ENCODE data around the gene LTB. TPM values are rescaled to one million over a fixed set of nuclear protein-coding genes. Genes with fewer than 3 reads are reported as not detected.

The LTB gene
- polyA plus RNA-seq, 1 of the 3 experiments (the other 2 are of a cell fraction): 0.10 TPM

DNA sequence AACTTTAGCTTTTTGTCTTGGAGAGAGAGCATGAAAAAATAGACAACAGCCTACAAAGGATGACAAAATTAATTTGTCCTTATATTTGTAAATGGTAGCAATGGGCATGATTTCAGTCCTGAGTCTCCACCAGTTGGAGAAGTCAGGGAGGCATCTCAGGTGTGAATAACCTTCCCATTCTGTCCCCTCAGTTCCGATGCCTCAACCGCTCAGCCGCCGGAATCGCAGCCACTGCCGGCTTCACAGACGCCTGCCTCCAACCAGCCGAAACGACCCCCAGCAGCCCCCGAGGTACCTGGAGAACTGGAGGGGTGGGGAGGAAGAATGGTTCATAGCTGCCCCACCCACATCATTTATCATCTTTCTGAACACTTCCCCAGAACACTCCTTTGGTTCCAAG lies 41.8 kb upstream of the LTB start:
- H3K9me2 ChIP-seq: no peaks in the 10 kb centered on the region
- peak; percentile 6 for DNase-seq
- no peak overlapping the region for H3K4me3 ChIP-seq (ENCODE audit: low read depth in 2 of 2, low read length in 1 of 2)
- H3K9ac ChIP-seq: no peak overlapping the region
- no peaks in the 10 kb centered on the region for H3K27me3 ChIP-seq (ENCODE audit: insufficient read depth)
- CTCF ChIA-PET: no interaction called here
- H3K79me2 ChIP-seq (ENCODE audit: insufficient read depth): peaks cover 68% of the 10 kb centered on the region
- H3F3A ChIP-seq (replicated peaks; ENCODE audit: insufficient read depth): peaks cover 10% of the 10 kb centered on the region
- WGBS (ENCODE audit: low lambda C conversion rate): 96% methylated on average over 10 of the region's 10 CpGs
- POLR2A ChIA-PET: no interaction called here
- H4K20me1 ChIP-seq (ENCODE audit: insufficient read depth): peaks cover 28% of the 10 kb centered on the region
- no peak overlapping the region for H3K27ac ChIP-seq (ENCODE audit: low read depth in 2 of 2, low read length in 1 of 2)
- H3K4me2 ChIP-seq: no peak overlapping the region
- peaks cover 65 to 75% of the 10 kb centered on the region in 2 experiments for H3K36me3 ChIP-seq (replicated peaks in 1 of 2; ENCODE audit: control insufficient read depth in 1 of 2, insufficient read depth in 2 of 2, low read length in 1 of 2)
- no peaks in the 10 kb centered on the region for H3K9me3 ChIP-seq
- no peak overlapping the region for H2AFZ ChIP-seq (ENCODE audit: low read depth)
- TF ChIP-seq TAF1 (IDR thresholded peaks at IDR 0.05; ENCODE audit: borderline replicate concordance, low read depth, low read length) (no peak), FOXJ3 (CRISPR knock-in tag; IDR thresholded peaks at IDR 0.05) (no peak), GATA2 (CRISPR knock-in tag; IDR thresholded peaks at IDR 0.05) (no peak), MEF2A (IDR thresholded peaks at IDR 0.05; ENCODE audit: borderline replicate concordance, low read depth) (no peak), CHD2 (IDR thresholded peaks at IDR 0.05; ENCODE audit: low read length, partially characterized antibody) (no peak), NFIC (IDR thresholded peaks at IDR 0.05; ENCODE audit: borderline replicate concordance) (no peak), RFX5 (IDR thresholded peaks at IDR 0.05; ENCODE audit: low read length) (no peak), RAD21 (IDR thresholded peaks at IDR 0.05; ENCODE audit: low read length) (no peak), NRF1 (IDR thresholded peaks at IDR 0.05; ENCODE audit: low read depth, low read length) (no peak)
- TF ChIP-seq, protein P1, sequence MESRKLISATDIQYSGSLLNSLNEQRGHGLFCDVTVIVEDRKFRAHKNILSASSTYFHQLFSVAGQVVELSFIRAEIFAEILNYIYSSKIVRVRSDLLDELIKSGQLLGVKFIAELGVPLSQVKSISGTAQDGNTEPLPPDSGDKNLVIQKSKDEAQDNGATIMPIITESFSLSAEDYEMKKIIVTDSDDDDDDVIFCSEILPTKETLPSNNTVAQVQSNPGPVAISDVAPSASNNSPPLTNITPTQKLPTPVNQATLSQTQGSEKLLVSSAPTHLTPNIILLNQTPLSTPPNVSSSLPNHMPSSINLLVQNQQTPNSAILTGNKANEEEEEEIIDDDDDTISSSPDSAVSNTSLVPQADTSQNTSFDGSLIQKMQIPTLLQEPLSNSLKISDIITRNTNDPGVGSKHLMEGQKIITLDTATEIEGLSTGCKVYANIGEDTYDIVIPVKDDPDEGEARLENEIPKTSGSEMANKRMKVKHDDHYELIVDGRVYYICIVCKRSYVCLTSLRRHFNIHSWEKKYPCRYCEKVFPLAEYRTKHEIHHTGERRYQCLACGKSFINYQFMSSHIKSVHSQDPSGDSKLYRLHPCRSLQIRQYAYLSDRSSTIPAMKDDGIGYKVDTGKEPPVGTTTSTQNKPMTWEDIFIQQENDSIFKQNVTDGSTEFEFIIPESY (IDR thresholded peaks at IDR 0.05; ENCODE audit: borderline replicate concordance, low read depth): no peak
- TF ChIP-seq, protein P2, sequence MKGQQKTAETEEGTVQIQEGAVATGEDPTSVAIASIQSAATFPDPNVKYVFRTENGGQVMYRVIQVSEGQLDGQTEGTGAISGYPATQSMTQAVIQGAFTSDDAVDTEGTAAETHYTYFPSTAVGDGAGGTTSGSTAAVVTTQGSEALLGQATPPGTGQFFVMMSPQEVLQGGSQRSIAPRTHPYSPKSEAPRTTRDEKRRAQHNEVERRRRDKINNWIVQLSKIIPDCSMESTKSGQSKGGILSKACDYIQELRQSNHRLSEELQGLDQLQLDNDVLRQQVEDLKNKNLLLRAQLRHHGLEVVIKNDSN (IDR thresholded peaks at IDR 0.05; ENCODE audit: borderline replicate concordance, low read depth): no peak
- peaks cover 10 to 11% of the 10 kb centered on the region in 2 experiments for H3K4me1 ChIP-seq (ENCODE audit: control insufficient read depth in 1 of 2, insufficient read depth in 2 of 2, low read depth in 1 of 2, low read length in 1 of 2)

DNA sequence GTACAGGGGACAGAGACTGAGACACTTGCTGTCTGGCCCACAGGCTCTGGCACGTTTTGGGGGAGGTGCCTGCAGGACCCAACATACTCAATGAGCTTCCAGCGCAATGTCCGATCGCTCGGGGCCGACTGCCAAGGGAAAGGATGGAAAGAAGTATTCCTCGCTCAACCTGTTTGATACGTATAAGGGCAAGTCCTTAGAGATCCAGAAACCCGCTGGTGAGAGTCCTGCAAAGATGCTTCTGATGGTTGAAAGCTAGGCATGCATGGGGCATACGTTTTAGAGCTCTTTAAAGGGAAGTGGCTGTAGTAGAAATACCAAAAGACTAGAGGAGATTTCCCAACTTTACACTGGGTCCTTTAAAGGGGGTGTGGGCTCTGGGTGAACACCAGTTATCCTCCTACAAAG lies 40.5 kb upstream of the LTB start:
- Histone ChIP-seq H3K79me2 (ENCODE audit: insufficient read depth) (peaks cover 65% of the 10 kb centered on the region), H3K36me3 (replicated peaks in 1 of 2; ENCODE audit: control insufficient read depth in 1 of 2, insufficient read depth in 2 of 2, low read length in 1 of 2) (peaks cover 52 to 62% of the 10 kb centered on the region in 2 experiments), H3K4me3 (ENCODE audit: low read depth in 2 of 2, low read length in 1 of 2) (peak overlapping the region; percentile 87 to 98; a peak in 3 of 4 replicates), H2AFZ (ENCODE audit: low read depth) (no peak overlapping the region), H3F3A (replicated peaks; ENCODE audit: insufficient read depth) (peaks cover 16% of the 10 kb centered on the region), H4K20me1 (ENCODE audit: insufficient read depth) (peaks cover 28% of the 10 kb centered on the region), H3K4me2 (peak overlapping the region; percentile 97), H3K9me3 (no peaks in the 10 kb centered on the region), H3K27me3 (ENCODE audit: insufficient read depth) (no peaks in the 10 kb centered on the region), H3K4me1 (ENCODE audit: control insufficient read depth in 1 of 2, insufficient read depth in 2 of 2, low read depth in 1 of 2, low read length in 1 of 2) (peaks cover 10 to 11% of the 10 kb centered on the region in 2 experiments), H3K9ac (peak overlapping the region; percentile 99; the same call in 1 of the 2 replicates), H3K27ac (ENCODE audit: low read depth in 2 of 2, low read length in 1 of 2) (no peak overlapping the region), H3K9me2 (no peaks in the 10 kb centered on the region)
- TF ChIP-seq TCF12 (IDR thresholded peaks at IDR 0.05) (no peak), TEAD4 (IDR thresholded peaks at IDR 0.05; ENCODE audit: borderline replicate concordance, insufficient read depth) (no peak), POLR2AphosphoS5 (IDR thresholded peaks at IDR 0.05; ENCODE audit: low read depth, low read length) (no peak), EZH2phosphoT487 (IDR thresholded peaks at IDR 0.05; ENCODE audit: borderline replicate concordance, low read depth) (no peak), YY1 (IDR thresholded peaks at IDR 0.05; ENCODE audit: low read depth) (no peak), EP300 (IDR thresholded peaks at IDR 0.05; ENCODE audit: borderline replicate concordance in 1 of 2, low read depth in 1 of 2, low read length in 1 of 2) (no peak), CHD2 (IDR thresholded peaks at IDR 0.05; ENCODE audit: low read length, partially characterized antibody) (no peak)
- CTCF ChIA-PET: interaction anchor here (0.9 to 2.1 kb wide), 7 partner anchors 14 to 425 kb away, joined by 3 to 11 read pairs (median 3); partner anchors contain the start of gene ATP6V1G2
- POLR2A ChIA-PET: interaction anchor here (0.8 to 4.0 kb wide), 5 partner anchors 11 to 205 kb away, joined by 3 to 18 read pairs (median 6); partner anchors contain the start of genes BAG6, DDX39B and HSPA1B
- WGBS (ENCODE audit: low lambda C conversion rate): 92% methylated on average over 10 of the region's 10 CpGs
- DNase-seq: peak; percentile 10
